Left ventricle myocardium superior (tissue), 1 donor: Measurements from ENCODE around the gene ACER3. TPM values are rescaled to one million over a fixed set of nuclear protein-coding genes. Genes with fewer than 3 reads are reported as not detected.
A peak's percentile ranks its signal among the peaks of the same experiment; 100 is the strongest.
"Not testable (repeated sequence)": the region's sequence is repeated elsewhere in the genome, so short reads cannot be mapped to it uniquely, and the experiment has no call there.

ENCODE experiments used
- ATAC-seq: fragments of 200-7000 bp; cut with Tn5 transposase; one replicate; pipeline ENCODE4 v1.9.1; 2020; ENCODE audit warnings: mild to moderate bottlenecking, moderate library complexity
- DNase-seq: peaks from one replicate; pipeline ENCODE4 v3.0.0-alpha.2; 2020
- intact Hi-C: fragments of 100-400 bp; cut with micrococcal nuclease; formaldehyde crosslinking; loops from one replicate; pipeline ENCODE4 v1.11.0; 2022
- long read RNA-seq: library from polyadenylated mRNA; unstranded; transcript quantifications from one replicate; pipeline ENCODE4 v2.0.0, GENCODE V29; 2021
- total RNA-seq: library from RNA; stranded (reverse); fragmentation: NEBNext Ultra II Directional; extraction: Animal tissue kit (Norgen Biotek cat#: 25700); gene quantifications from one replicate; pipeline ENCODE4 v1.2.1, GENCODE V29; 2021
- donor health status: DM: no; HTN: yes; CAD: no; lungs with severe emphysema.

Gene ACER3
- 9.4 TPM for total RNA-seq
- long read RNA-seq, full-length matches to known transcripts, result 10 of 13 reads
- long read RNA-seq, partial matches to known transcripts, result 1 of 13 reads
- long read RNA-seq, other reads (novel, unspliced or antisense), result 2 of 13 reads

GRCh38 chr11:76860539-76861475, at the start of gene ACER3:
TSS of gene ACER3 (plus strand) at chr11:76860918. CDS start at chr11:76860977, 59 bp downstream.
- ATAC-seq (peak; percentile 99), DNase-seq (peak; percentile 98)
- intact Hi-C loops, result no loop called here

- DNase-seq, result no peak
- intact Hi-C loops, result loop anchor here (2.0 kb wide), 1 partner anchor 108 kb away; no protein-coding TSS in a partner anchor
- no peak for ATAC-seq
Observed at GRCh38 chr11:76811259-76811658, 49.5 kb upstream of the ACER3 start.

- no peak for DNase-seq
- intact Hi-C loops, result no loop called here
- ATAC-seq, result no peak
Observed at GRCh38 chr11:76814414-76814813, 46.3 kb upstream of the ACER3 start.

- DNase-seq, ATAC-seq, intact Hi-C loops: not testable (repeated sequence)
Observed at GRCh38 chr11:76815678-76816077, 45.0 kb upstream of the ACER3 start.

GRCh38 chr11:76820184-76820566, 40.5 kb upstream of the ACER3 start:
- DNase-seq (no peak), ATAC-seq (no peak)
- intact Hi-C loops, result no loop called here

GRCh38 chr11:76821396-76821795, 39.3 kb upstream of the ACER3 start:
- ATAC-seq, DNase-seq, intact Hi-C loops: not testable (repeated sequence)

- intact Hi-C loops, result no loop called here
- DNase-seq, result no peak
Observed at GRCh38 chr11:76822406-76822805, 38.3 kb upstream of the ACER3 start.

GRCh38 chr11:76823481-76824028, 37.2 kb upstream of the ACER3 start:
- DNase-seq (no peak), ATAC-seq (peak; percentile 87)
- intact Hi-C loops, result no loop called here

More at GRCh38 chr11:76822406-76822805, 38.3 kb upstream of the ACER3 start:
- ATAC-seq, result no peak

- DNase-seq (no peak), ATAC-seq (peak; percentile 76)
- intact Hi-C loops, result no loop called here
Observed at GRCh38 chr11:76824083-76824939, 36.4 kb upstream of the ACER3 start.

GRCh38 chr11:76824980-76825725, 35.6 kb upstream of the ACER3 start:
- DNase-seq (no peak), ATAC-seq (no peak)
- intact Hi-C loops, result no loop called here

GRCh38 chr11:76825726-76826396, 34.9 kb upstream of the ACER3 start:
- ATAC-seq (no peak), DNase-seq (no peak)
- intact Hi-C loops, result no loop called here

- ATAC-seq, intact Hi-C loops, DNase-seq: not testable (repeated sequence)
Observed at GRCh38 chr11:76826508-76826907, 34.2 kb upstream of the ACER3 start.

GRCh38 chr11:76827005-76827404, 33.7 kb upstream of the ACER3 start:
- ATAC-seq, intact Hi-C loops: not testable (repeated sequence)

GRCh38 chr11:76830639-76831327, 29.9 kb upstream of the ACER3 start:
- ATAC-seq (peak; percentile 18), DNase-seq (no peak)

More at GRCh38 chr11:76827005-76827404, 33.7 kb upstream of the ACER3 start:
- not testable (repeated sequence) for DNase-seq

GRCh38 chr11:76831686-76832310, 28.9 kb upstream of the ACER3 start:
- intact Hi-C loops, result no loop called here
- no peak for ATAC-seq
- DNase-seq, result no peak

More at GRCh38 chr11:76830639-76831327, 29.9 kb upstream of the ACER3 start:
- intact Hi-C loops, result no loop called here

- DNase-seq, result no peak
- ATAC-seq, result no peak
- intact Hi-C loops, result no loop called here
Observed at GRCh38 chr11:76832361-76832760, 28.4 kb upstream of the ACER3 start.

GRCh38 chr11:76834151-76834550, 26.6 kb upstream of the ACER3 start:
- intact Hi-C loops, result no loop called here

More at GRCh38 chr11:76834151-76834550, 26.6 kb upstream of the ACER3 start:
- ATAC-seq (no peak), DNase-seq (no peak)
